ENCODE measurements around the gene NAB2.

GRCh38 chr12:57142727-57143126, 53.8 kb downstream of the NAB2 start:
- TF ChIP-seq, protein P1, sequence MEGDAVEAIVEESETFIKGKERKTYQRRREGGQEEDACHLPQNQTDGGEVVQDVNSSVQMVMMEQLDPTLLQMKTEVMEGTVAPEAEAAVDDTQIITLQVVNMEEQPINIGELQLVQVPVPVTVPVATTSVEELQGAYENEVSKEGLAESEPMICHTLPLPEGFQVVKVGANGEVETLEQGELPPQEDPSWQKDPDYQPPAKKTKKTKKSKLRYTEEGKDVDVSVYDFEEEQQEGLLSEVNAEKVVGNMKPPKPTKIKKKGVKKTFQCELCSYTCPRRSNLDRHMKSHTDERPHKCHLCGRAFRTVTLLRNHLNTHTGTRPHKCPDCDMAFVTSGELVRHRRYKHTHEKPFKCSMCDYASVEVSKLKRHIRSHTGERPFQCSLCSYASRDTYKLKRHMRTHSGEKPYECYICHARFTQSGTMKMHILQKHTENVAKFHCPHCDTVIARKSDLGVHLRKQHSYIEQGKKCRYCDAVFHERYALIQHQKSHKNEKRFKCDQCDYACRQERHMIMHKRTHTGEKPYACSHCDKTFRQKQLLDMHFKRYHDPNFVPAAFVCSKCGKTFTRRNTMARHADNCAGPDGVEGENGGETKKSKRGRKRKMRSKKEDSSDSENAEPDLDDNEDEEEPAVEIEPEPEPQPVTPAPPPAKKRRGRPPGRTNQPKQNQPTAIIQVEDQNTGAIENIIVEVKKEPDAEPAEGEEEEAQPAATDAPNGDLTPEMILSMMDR (IDR thresholded peaks at IDR 0.05) = no peak
- TF ChIP-seq POLR2A (IDR thresholded peaks at IDR 0.05) = no peak
